GM23248 (cell line): ENCODE results near the gene HSD17B3.

ENCODE experiments used
- EZH2 ChIP-seq: fragments of 200-600 bp; sonication (generic); IDR thresholded peaks from 2 replicates; pipeline ENCODE4 v1.6.1; 2018; ENCODE audit warnings: antibody characterized with exemption, mild to moderate bottlenecking; ENCODE audit not compliant: insufficient read depth, poor library complexity, severe bottlenecking
- EZH2phosphoT487 ChIP-seq: fragments of 200-600 bp; sonication (generic); IDR thresholded peaks from 2 replicates; pipeline ENCODE4 v1.6.1; 2018; ENCODE audit warnings: antibody characterized with exemption, moderate library complexity, mild to moderate bottlenecking, low read depth; ENCODE audit not compliant: insufficient read depth

DNA sequence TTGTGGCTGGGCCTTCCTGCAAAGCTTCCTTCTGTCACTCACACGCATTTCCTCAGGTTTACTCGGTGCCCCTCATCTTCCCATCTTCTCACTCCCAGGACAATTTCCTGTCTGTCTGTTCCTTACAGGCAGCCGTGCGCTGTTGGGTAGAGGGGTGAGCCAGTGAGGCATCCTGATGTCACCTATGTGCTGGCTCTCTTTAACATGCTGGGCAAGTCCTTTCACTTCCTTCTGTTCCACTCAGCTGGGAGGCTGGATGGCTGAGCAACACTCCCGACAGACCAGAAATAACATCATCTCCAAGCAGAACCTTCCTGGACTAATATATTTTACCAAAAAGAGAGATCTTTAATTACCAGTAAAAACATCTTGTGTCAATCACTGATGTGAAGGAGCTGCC, 103.0 kb downstream of the HSD17B3 start:
- TF ChIP-seq EZH2 (no peak), EZH2phosphoT487 (no peak)
